DOHH2 (cell line): Measurements from ENCODE around the gene IDNK.
"Not testable (repeated sequence)": the region's sequence is repeated elsewhere in the genome, so short reads cannot be mapped to it uniquely, and the experiment has no call there.

Experiments
- H3F3A ChIP-seq: fragments of 200-600 bp; sonication (generic), shearing (Covaris generic); 2 replicates; pipeline ENCODE4 v1.6.0; 2016; ENCODE audit warnings: antibody characterized with exemption, mild to moderate bottlenecking; ENCODE audit not compliant: control insufficient read depth, insufficient read depth
- H3K27ac ChIP-seq: fragments of 200-600 bp; sonication (generic); 2 replicates; pipeline ENCODE4 v1.5.1; 2014; ENCODE audit warnings: low read depth, mild to moderate bottlenecking, low read length, moderate library complexity
- H3K27me3 ChIP-seq: fragments of 200-600 bp; sonication (generic); 2 replicates; pipeline ENCODE4 v1.6.1; 2014; ENCODE audit warnings: mild to moderate bottlenecking, low read length, mixed read lengths; ENCODE audit not compliant: control insufficient read depth
- H3K36me3 ChIP-seq: fragments of 200-600 bp; sonication (generic); 2 replicates; pipeline ENCODE4 v1.6.1; 2014; ENCODE audit warnings: mild to moderate bottlenecking, low read length, moderate library complexity, mixed read lengths; ENCODE audit not compliant: control insufficient read depth
- H3K4me1 ChIP-seq: fragments of 200-600 bp; sonication (generic); 2 replicates; pipeline ENCODE4 v1.6.1; 2014; ENCODE audit warnings: mild to moderate bottlenecking, low read length, mixed read lengths; ENCODE audit not compliant: control insufficient read depth
- H3K4me2 ChIP-seq: fragments of 200-600 bp; sonication (generic); 2 replicates; pipeline ENCODE4 v1.6.0; 2014; ENCODE audit warnings: mild to moderate bottlenecking, low read length, moderate library complexity
- H3K4me3 ChIP-seq: fragments of 200-600 bp; sonication (generic); 2 replicates; pipeline ENCODE4 v1.5.1; 2014; ENCODE audit warnings: mild to moderate bottlenecking, low read length, mixed read lengths
- H3K79me2 ChIP-seq: fragments of 200-600 bp; sonication (generic); 2 replicates; pipeline ENCODE4 v1.6.1; 2014; ENCODE audit warnings: mild to moderate bottlenecking, low read length, mixed read lengths; ENCODE audit not compliant: control insufficient read depth
- H3K9me2 ChIP-seq: fragments of 200-600 bp; sonication (generic); replicated peaks from 2 replicates; pipeline ENCODE4 v1.6.1; 2014; ENCODE audit warnings: mild to moderate bottlenecking, low read length, mixed read lengths; ENCODE audit not compliant: control insufficient read depth
- H3K9me3 ChIP-seq: fragments of 200-600 bp; sonication (generic); 2 replicates; pipeline ENCODE4 v1.6.1; 2014; ENCODE audit warnings: antibody characterized with exemption, low read length, mixed read lengths; ENCODE audit not compliant: control insufficient read depth, insufficient read depth
- H4K20me1 ChIP-seq: fragments of 200-600 bp; sonication (generic); 2 replicates; pipeline ENCODE4 v1.6.0; 2014; ENCODE audit warnings: low read depth, mild to moderate bottlenecking, antibody characterized with exemption, low read length, moderate library complexity; ENCODE audit not compliant: control insufficient read depth, insufficient read depth
- CTCF ChIP-seq: fragments of 200-600 bp; sonication (generic); IDR thresholded peaks from one replicate; pipeline ENCODE4 v1.5.1; 2014; ENCODE audit warnings: antibody characterized with exemption, mild to moderate bottlenecking, low read depth, low read length; ENCODE audit not compliant: poor library complexity, severe bottlenecking
- EZH2phosphoT487 ChIP-seq: fragments of 200-600 bp; sonication (generic); IDR thresholded peaks from 2 replicates; pipeline ENCODE4 v1.6.1; 2017; ENCODE audit warnings: borderline replicate concordance, mild to moderate bottlenecking, antibody characterized with exemption, low read length, moderate library complexity, mixed read lengths

The IDNK gene

DNA sequence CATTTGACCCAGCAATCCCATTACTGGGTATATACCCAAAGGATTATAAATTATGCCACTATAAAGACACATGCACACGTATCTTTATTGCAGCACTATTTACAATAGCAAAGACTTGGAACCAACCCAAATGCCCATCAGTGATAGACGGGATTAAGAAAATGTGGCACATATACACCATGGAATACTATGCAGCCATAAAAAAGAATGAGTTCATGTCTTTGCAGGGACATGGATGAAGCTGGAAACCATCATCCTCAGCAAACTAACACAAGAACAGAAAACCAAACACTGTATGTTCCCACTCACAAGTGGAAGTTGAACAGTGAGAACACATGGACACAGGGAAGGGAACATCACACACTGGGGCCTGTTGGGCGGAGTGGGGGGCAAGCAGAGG is 9.6 kb upstream of the IDNK start:
- H3K4me2 ChIP-seq, H3K9me2 ChIP-seq, H3F3A ChIP-seq, H3K36me3 ChIP-seq, H3K9me3 ChIP-seq, H3K27ac ChIP-seq, H3K4me3 ChIP-seq, H3K79me2 ChIP-seq, H3K4me1 ChIP-seq, H3K27me3 ChIP-seq, H4K20me1 ChIP-seq: not testable (repeated sequence)

- Histone ChIP-seq H3F3A (no peaks in the 10 kb centered on the region), H3K79me2 (no peaks in the 10 kb centered on the region), H3K27ac (no peak overlapping the region), H3K9me3 (no peaks in the 10 kb centered on the region), H3K27me3 (peaks cover 7% of the 10 kb centered on the region; the same call in 1 of the 2 replicates), H3K4me1 (peaks cover 13% of the 10 kb centered on the region), H4K20me1 (no peaks in the 10 kb centered on the region), H3K4me2 (no peak overlapping the region), H3K36me3 (no peaks in the 10 kb centered on the region), H3K9me2 (no peaks in the 10 kb centered on the region), H3K4me3 (no peak overlapping the region)
- no peak for TF ChIP-seq CTCF
- no peak for TF ChIP-seq EZH2phosphoT487
Measured at GRCh38 chr9:83617299-83617698, 5.6 kb upstream of the IDNK start.

DNA sequence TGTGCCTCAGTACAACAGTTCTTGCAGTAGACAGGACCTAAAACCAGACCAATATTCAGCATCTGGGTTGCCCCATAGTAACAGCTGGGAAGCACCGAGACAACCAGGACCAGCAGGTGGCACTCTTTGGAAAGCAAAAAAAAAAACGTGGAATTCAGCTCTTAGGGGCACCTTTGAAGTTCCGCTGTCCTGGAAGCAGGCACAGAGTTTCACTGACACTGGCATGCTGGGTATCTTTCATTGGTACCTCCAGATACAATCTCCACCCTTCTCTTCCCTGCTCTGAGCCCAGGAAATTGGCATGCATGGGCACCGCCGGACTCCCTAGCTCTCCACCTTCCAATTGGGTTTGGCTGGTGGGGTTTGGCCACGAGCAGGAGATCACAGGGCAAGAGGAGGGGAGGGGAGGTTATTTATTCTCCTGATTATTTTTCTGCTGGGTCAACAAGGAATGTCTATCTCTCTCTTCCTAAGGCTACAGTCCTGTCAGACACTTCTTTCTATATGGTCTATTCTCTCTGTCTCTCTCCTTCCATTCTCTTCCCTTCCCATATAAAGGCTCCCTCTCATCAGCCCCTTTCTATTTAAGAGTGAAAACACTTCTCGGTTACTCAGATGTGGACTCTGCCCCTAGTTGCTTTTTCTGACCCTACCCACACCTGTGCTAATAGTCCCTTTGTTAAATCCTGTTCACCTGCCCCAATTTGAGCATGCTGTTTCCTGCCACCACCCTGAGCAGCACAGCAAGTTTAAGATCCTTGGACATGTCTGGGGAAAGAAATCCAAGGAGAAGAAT is 1.9 kb upstream of the IDNK start:
- Histone ChIP-seq H3K9me3 (no peaks in the 10 kb centered on the region), H3K27ac (no peak overlapping the region), H3K27me3 (peaks cover 7% of the 10 kb centered on the region; the same call in 1 of the 2 replicates), H3K9me2 (no peaks in the 10 kb centered on the region), H3K4me3 (no peak overlapping the region), H4K20me1 (no peaks in the 10 kb centered on the region), H3K79me2 (peaks cover 14% of the 10 kb centered on the region), H3K36me3 (peaks cover 4% of the 10 kb centered on the region; the same call in 1 of the 2 replicates), H3K4me1 (peaks cover 27% of the 10 kb centered on the region), H3F3A (no peaks in the 10 kb centered on the region), H3K4me2 (peak overlapping the region; percentile 22)
- TF ChIP-seq EZH2phosphoT487 = no peak
- peak; percentile 71 for TF ChIP-seq CTCF

GRCh38 chr9:83622433-83622938 is 457 bp upstream of the IDNK start:
- no peaks in the 10 kb centered on the region for H4K20me1 ChIP-seq
- peak overlapping the region; percentile 82 for H3K4me3 ChIP-seq
- no peaks in the 10 kb centered on the region for H3K9me2 ChIP-seq
- peaks cover 7% of the 10 kb centered on the region; the same call in 1 of the 2 replicates for H3K27me3 ChIP-seq
- H3K36me3 ChIP-seq = peaks cover 13% of the 10 kb centered on the region
- H3K79me2 ChIP-seq = peaks cover 14% of the 10 kb centered on the region
- H3K9me3 ChIP-seq = no peaks in the 10 kb centered on the region
- peaks cover 27% of the 10 kb centered on the region for H3K4me1 ChIP-seq
- peak overlapping the region; percentile 83 for H3K4me2 ChIP-seq
- H3F3A ChIP-seq = no peaks in the 10 kb centered on the region
- TF ChIP-seq EZH2phosphoT487 (no peak), CTCF (no peak)
- H3K27ac ChIP-seq = peak overlapping the region; percentile 49
